GM12878 (cell line): ENCODE data around the gene TMEM229B. TPM values are rescaled to one million over a fixed set of nuclear protein-coding genes. Genes with fewer than 3 reads are reported as not detected.

Experiments used
- ATAC-seq: fragments of 200-7000 bp; cut with Tn5 transposase; 3 replicates; pipeline ENCODE4 v1.9.1; 2020; ENCODE audit warnings: mild to moderate bottlenecking, moderate library complexity
- BruUV-seq: library from RNA; stranded (reverse); fragments of 400-500 nt; replicated peaks from 2 replicates; lab custom pipeline; 2021; lab: Mats Ljungman, UMichigan
- CTCF ChIA-PET: fragments of 300-600 bp; sonication (Branson Sonifier 250); formaldehyde crosslinking; extraction: SDS; loops from one replicate; lab custom pipeline; 2021; ENCODE audit warnings: inconsistent platforms; lab: Yijun Ruan, JAX
- POLR2A ChIA-PET: fragments of 350-600 bp; formaldehyde crosslinking; extraction: SDS; loops from one replicate; lab custom pipeline; 2021; ENCODE audit warnings: inconsistent platforms; lab: Charles Lee
- RAD21 ChIA-PET: fragments of 300-600 bp; sonication (Branson Sonifier 250); formaldehyde crosslinking; loops from one replicate; lab custom pipeline; 2023; ENCODE audit warnings: antibody characterized with exemption; ENCODE audit not compliant: unreplicated experiment; lab: Charles Lee
- SMC1A ChIA-PET: fragments of 300-600 bp; sonication (Branson Sonifier 250); formaldehyde crosslinking; loops from one replicate; lab custom pipeline; 2023; ENCODE audit not compliant: unreplicated experiment, uncharacterized antibody; lab: Charles Lee
- DNase-seq: peaks from one replicate; pipeline ENCODE4 v3.0.0-alpha.2; 2011; ENCODE audit warnings: low read depth, low spot score
- FAIRE-seq: peaks from 3 replicates; lab custom pipeline; 2011; peaks lifted over from hg19 to GRCh38; lab: Jason Lieb, UNC
- H2AFZ ChIP-seq: 2 replicates; pipeline ENCODE4 v1.6.0; 2011; ENCODE audit warnings: low read depth, low read length, control low read depth; ENCODE audit not compliant: control insufficient read depth
- H3K27ac ChIP-seq: 2 replicates; pipeline ENCODE4 v1.5.1; 2011; ENCODE audit warnings: control low read depth; ENCODE audit not compliant: control insufficient read depth, insufficient read depth
- H3K27me3 ChIP-seq, 2 experiments: replicated peaks in 1 of 2; 2 replicates each; pipeline versions ENCODE4 v1.6.0 to v1.6.1; 2011; ENCODE audit warnings: low read length in 1 of 2; ENCODE audit not compliant: control insufficient read depth in 2 of 2, insufficient read depth in 2 of 2
- H3K36me3 ChIP-seq, 2 experiments: 2 replicates each; pipeline ENCODE4 v1.5.1; 2011; ENCODE audit warnings: low read length in 1 of 2; ENCODE audit not compliant: control insufficient read depth in 2 of 2, insufficient read depth in 2 of 2
- H3K4me1 ChIP-seq: 2 replicates; pipeline ENCODE4 v1.6.1; 2011; ENCODE audit warnings: mild to moderate bottlenecking, low read length, moderate library complexity, mixed read lengths; ENCODE audit not compliant: control insufficient read depth, insufficient read depth
- H3K4me2 ChIP-seq: 2 replicates; pipeline ENCODE4 v1.6.0; 2011; ENCODE audit warnings: control low read depth; ENCODE audit not compliant: control insufficient read depth, insufficient read depth
- H3K4me3 ChIP-seq: fragments of 200-600 bp; sonication (generic); 2 replicates; pipeline ENCODE4 v1.5.1; 2016
- H3K79me2 ChIP-seq: 2 replicates; pipeline ENCODE4 v1.6.0; 2011; ENCODE audit warnings: low read length; ENCODE audit not compliant: control insufficient read depth, insufficient read depth
- H3K9ac ChIP-seq: 2 replicates; pipeline ENCODE4 v1.8.0; 2011; ENCODE audit warnings: low read length, control low read depth, mixed read lengths; ENCODE audit not compliant: control insufficient read depth, insufficient read depth
- H3K9me3 ChIP-seq: replicated peaks from 3 replicates; pipeline ENCODE4 v1.5.1; 2011; ENCODE audit warnings: mild to moderate bottlenecking, low read length; ENCODE audit not compliant: control insufficient read depth, insufficient read depth
- H4K20me1 ChIP-seq: 2 replicates; pipeline ENCODE4 v1.6.0; 2011; ENCODE audit not compliant: control insufficient read depth, insufficient read depth
- CBX3 ChIP-seq: fragments of 200-600 bp; sonication (generic); IDR thresholded peaks from 2 replicates; pipeline ENCODE4 v1.6.1; 2016; ENCODE audit warnings: low read depth, borderline replicate concordance
- HCFC1 ChIP-seq: fragments of 150-350 bp; IDR thresholded peaks from 2 replicates; pipeline ENCODE4 v1.6.1; 2014; ENCODE audit warnings: low read length
- MTA2 ChIP-seq: fragments of 450-650 bp; IDR thresholded peaks from 2 replicates; pipeline ENCODE4 v1.6.1; 2016; ENCODE audit warnings: low read depth, mild to moderate bottlenecking, moderate library complexity
- MYC ChIP-seq: IDR thresholded peaks from 2 replicates; pipeline ENCODE4 v1.6.1; 2011; ENCODE audit warnings: mild to moderate bottlenecking, low read length, moderate library complexity, inconsistent platforms; ENCODE audit not compliant: insufficient read depth, insufficient replicate concordance, insufficient read length, severe bottlenecking
- NFYA ChIP-seq: IDR thresholded peaks from 2 replicates; pipeline ENCODE4 v1.6.1; 2011; ENCODE audit warnings: low read depth, mild to moderate bottlenecking, low read length, improper control_type of control experiment, borderline replicate concordance
- NR2C1 ChIP-seq: fragments of 450-650 bp; IDR thresholded peaks from 2 replicates; pipeline ENCODE4 v1.6.1; 2017; ENCODE audit warnings: antibody characterized with exemption, mild to moderate bottlenecking, moderate library complexity
- PAX5 ChIP-seq: IDR thresholded peaks from 2 replicates; pipeline ENCODE4 v1.6.1; 2011; ENCODE audit warnings: low read depth, low read length, borderline replicate concordance
- RCOR1 ChIP-seq: conservative IDR thresholded peaks from 2 replicates; pipeline ENCODE4 v1.6.1; 2012; ENCODE audit warnings: low read depth, low read length, improper control_type of control experiment
- SMARCA5 ChIP-seq: fragments of 450-650 bp; IDR thresholded peaks from 2 replicates; pipeline ENCODE4 v1.6.1; 2017; ENCODE audit warnings: mild to moderate bottlenecking
- SUZ12 ChIP-seq: fragments of 200-600 bp; sonication (generic); IDR thresholded peaks from one replicate; pipeline ENCODE4 v1.6.1; 2018; ENCODE audit warnings: antibody characterized with exemption, mild to moderate bottlenecking; ENCODE audit not compliant: unreplicated experiment
- TAF1 ChIP-seq: IDR thresholded peaks from 2 replicates; pipeline ENCODE4 v1.6.1; 2011; ENCODE audit warnings: mild to moderate bottlenecking, low read depth, low read length, borderline replicate concordance
- WGBS: methylation state at CpG from one replicate; pipeline ENCODE4 v1.1.6; 2016; ENCODE audit warnings: low lambda C conversion rate; ENCODE audit not compliant: insufficient replicate concordance, insufficient coverage; ENCODE audit errors: missing lambda C conversion rate; 5-methylcytosine and 5-hydroxymethylcytosine counted together
- in situ Hi-C: fragments of 300-500 bp; cut with MboI; formaldehyde crosslinking; loops from 9 replicates; pipeline ENCODE4 v1.14.3; 2018; ENCODE audit warnings: mixed read lengths
- intact Hi-C: fragments of 100-400 bp; cut with micrococcal nuclease; formaldehyde crosslinking; loops from one replicate; pipeline ENCODE4 v1.14.2; 2022; ENCODE audit not compliant: unreplicated experiment
- polyA plus RNA-seq, 11 experiments: library from polyadenylated mRNA; depleted of rRNA in 4 of 11; unstranded in 6 of 11; stranded (reverse) in 5 of 11; fragments of >200 nt; fragmentation: Nextera tagmentation in 4 of 11; fragmentation: Illumina TruSeq in 1 of 11; extraction: Ambion mirVana in 4 of 11; extraction: Trizol in 1 of 11; gene quantifications; 1 replicate in 1 of 11; 2 replicates in 10 of 11; pipeline versions ENCODE4 v1.2.1 to v1.2.3, GENCODE V29; 2011 to 2016; ENCODE audit warnings: inconsistent platforms in 2 of 11, missing spikeins in 2 of 11, low read depth in 1 of 11
- total RNA-seq, 4 experiments: library from RNA; depleted of rRNA in 3 of 4; stranded (reverse); fragments of >200 nt in 3 of 4; fragmentation: Illumina TruSeq in 1 of 4; extraction: Trizol in 1 of 4; gene quantifications; 2 replicates each; pipeline versions ENCODE4 v1.2.1 to v1.2.3, GENCODE V29; 2013 to 2021
- TF ChIP-seq, protein P1 (sequence below): IDR thresholded peaks from 2 replicates; pipeline ENCODE4 v1.6.1; 2012; ENCODE audit warnings: low read depth, low read length, improper control_type of control experiment
- TF ChIP-seq, protein P2 (sequence below): IDR thresholded peaks from 2 replicates; pipeline ENCODE4 v1.6.1; 2011; ENCODE audit warnings: low read depth, low read length, improper control_type of control experiment, borderline replicate concordance
- TF ChIP-seq, protein P3 (sequence below): fragments of 450-650 bp; IDR thresholded peaks from 2 replicates; pipeline ENCODE4 v1.6.1; 2018; ENCODE audit warnings: mild to moderate bottlenecking, low read depth, moderate library complexity; ENCODE audit not compliant: partially characterized antibody

TMEM229B gene
- total and polyA plus RNA-seq, 10 of the 15 experiments (the other 5 are each of a cell fraction or from before 2014, with no cell fraction given) = 0.24 to 5.3 (median 1.7) TPM

DNA sequence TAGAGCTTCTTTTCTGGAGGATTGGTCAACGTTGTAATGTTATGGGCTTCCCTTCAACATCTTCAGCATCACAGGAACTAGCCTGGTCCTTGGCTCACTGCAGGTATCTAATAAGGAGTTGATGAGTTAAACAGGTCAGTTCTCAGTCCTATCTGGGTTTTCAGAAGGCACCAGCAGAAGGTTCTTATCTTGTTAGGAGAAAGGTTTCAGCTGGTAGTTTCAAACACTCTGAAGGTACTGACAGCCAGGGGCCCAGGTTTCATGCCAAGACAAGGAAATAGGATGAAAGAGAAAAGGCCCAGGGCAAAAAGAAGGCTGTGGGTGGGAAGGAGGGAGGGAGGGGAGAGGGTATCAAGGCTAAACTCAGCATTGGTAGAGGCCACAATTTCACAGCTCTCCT, 21.4 kb downstream of the TMEM229B start:
- BruUV-seq = no TSS peak
- DNase-seq (no peak), FAIRE-seq (no peak), ATAC-seq (no peak)
- H3K4me1 ChIP-seq = no peaks in the 10 kb centered on the region
- no peaks in the 10 kb centered on the region for H3K27me3 ChIP-seq
- in situ Hi-C loops = no loop called here
- no peak overlapping the region for H3K9ac ChIP-seq
- no peak overlapping the region for H3K4me2 ChIP-seq
- intact Hi-C loops = no loop called here
- TF ChIP-seq NFYA = no peak
- no peak for TF ChIP-seq MTA2
- no peak for TF ChIP-seq SMARCA5
- TF ChIP-seq MYC = no peak
- WGBS = 0% methylated on average over 1 of the region's 1 CpG
- no peaks in the 10 kb centered on the region for H3K36me3 ChIP-seq
- H3K9me3 ChIP-seq = no peaks in the 10 kb centered on the region
- SMC1A ChIA-PET = interaction anchor here (0.9 to 1.3 kb wide), 3 partner anchors 9 to 169 kb away, joined by 3 read pairs; no protein-coding TSS in a partner anchor
- no peak overlapping the region for H2AFZ ChIP-seq
- POLR2A ChIA-PET = no interaction called here
- H3K27ac ChIP-seq = no peak overlapping the region
- H3K4me3 ChIP-seq = no peak overlapping the region
- RAD21 ChIA-PET = no interaction called here
- CTCF ChIA-PET = interaction anchor here (0.6 to 1.8 kb wide), 8 partner anchors 11 to 104 kb away, joined by 3 to 8 read pairs (median 4); partner anchors contain the start of gene TMEM229B
- no peaks in the 10 kb centered on the region for H4K20me1 ChIP-seq
- no peaks in the 10 kb centered on the region for H3K79me2 ChIP-seq

DNA sequence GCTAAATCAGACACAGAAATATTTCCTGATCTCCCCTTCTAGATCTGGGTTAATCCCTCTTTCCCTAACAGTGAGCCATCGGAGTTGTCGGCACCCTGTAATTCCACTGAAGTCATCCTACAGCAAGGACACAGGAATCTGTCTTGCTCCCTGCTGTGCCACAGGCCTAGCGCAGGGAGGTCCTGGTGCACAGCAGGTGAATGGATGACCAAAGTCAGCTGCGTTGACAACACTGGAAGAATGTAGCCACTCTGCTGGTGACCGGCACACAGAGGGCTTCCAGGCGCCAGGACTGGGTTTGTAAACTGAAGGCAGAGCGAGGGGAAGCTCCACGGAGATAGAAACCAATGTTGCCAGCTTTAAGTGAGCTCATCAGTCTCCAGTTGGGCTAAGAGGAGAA, 23.6 kb downstream of the TMEM229B start:
- RAD21 ChIA-PET = no interaction called here
- intact Hi-C loops (no loop called here), in situ Hi-C loops (no loop called here)
- POLR2A ChIA-PET = no interaction called here
- no peak overlapping the region for H3K9ac ChIP-seq
- ATAC-seq (no peak), DNase-seq (no peak), FAIRE-seq (no peak)
- H3K4me2 ChIP-seq = no peak overlapping the region
- H3K4me3 ChIP-seq = no peak overlapping the region
- WGBS = 75% methylated on average over 8 of the region's 8 CpGs
- BruUV-seq = no TSS peak
- H3K79me2 ChIP-seq = no peaks in the 10 kb centered on the region
- H3K36me3 ChIP-seq = no peaks in the 10 kb centered on the region
- no peak overlapping the region for H3K27ac ChIP-seq
- CTCF ChIA-PET = interaction anchor here (0.9 kb wide), 1 partner anchor 106 kb away, joined by 3 read pairs; no protein-coding TSS in a partner anchor
- no peak overlapping the region for H2AFZ ChIP-seq
- no peaks in the 10 kb centered on the region for H4K20me1 ChIP-seq
- H3K27me3 ChIP-seq = no peaks in the 10 kb centered on the region
- SMC1A ChIA-PET = no interaction called here
- H3K4me1 ChIP-seq = no peaks in the 10 kb centered on the region
- no peaks in the 10 kb centered on the region for H3K9me3 ChIP-seq
- TF ChIP-seq RCOR1 (no peak), CBX3 (no peak), SUZ12 (no peak), TAF1 (no peak), PAX5 (no peak), NR2C1 (no peak), HCFC1 (no peak)
- TF ChIP-seq, protein P1, sequence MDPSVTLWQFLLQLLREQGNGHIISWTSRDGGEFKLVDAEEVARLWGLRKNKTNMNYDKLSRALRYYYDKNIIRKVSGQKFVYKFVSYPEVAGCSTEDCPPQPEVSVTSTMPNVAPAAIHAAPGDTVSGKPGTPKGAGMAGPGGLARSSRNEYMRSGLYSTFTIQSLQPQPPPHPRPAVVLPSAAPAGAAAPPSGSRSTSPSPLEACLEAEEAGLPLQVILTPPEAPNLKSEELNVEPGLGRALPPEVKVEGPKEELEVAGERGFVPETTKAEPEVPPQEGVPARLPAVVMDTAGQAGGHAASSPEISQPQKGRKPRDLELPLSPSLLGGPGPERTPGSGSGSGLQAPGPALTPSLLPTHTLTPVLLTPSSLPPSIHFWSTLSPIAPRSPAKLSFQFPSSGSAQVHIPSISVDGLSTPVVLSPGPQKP = no peak
- TF ChIP-seq, protein P2, sequence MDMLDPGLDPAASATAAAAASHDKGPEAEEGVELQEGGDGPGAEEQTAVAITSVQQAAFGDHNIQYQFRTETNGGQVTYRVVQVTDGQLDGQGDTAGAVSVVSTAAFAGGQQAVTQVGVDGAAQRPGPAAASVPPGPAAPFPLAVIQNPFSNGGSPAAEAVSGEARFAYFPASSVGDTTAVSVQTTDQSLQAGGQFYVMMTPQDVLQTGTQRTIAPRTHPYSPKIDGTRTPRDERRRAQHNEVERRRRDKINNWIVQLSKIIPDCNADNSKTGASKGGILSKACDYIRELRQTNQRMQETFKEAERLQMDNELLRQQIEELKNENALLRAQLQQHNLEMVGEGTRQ = no peak
- TF ChIP-seq, protein P3, sequence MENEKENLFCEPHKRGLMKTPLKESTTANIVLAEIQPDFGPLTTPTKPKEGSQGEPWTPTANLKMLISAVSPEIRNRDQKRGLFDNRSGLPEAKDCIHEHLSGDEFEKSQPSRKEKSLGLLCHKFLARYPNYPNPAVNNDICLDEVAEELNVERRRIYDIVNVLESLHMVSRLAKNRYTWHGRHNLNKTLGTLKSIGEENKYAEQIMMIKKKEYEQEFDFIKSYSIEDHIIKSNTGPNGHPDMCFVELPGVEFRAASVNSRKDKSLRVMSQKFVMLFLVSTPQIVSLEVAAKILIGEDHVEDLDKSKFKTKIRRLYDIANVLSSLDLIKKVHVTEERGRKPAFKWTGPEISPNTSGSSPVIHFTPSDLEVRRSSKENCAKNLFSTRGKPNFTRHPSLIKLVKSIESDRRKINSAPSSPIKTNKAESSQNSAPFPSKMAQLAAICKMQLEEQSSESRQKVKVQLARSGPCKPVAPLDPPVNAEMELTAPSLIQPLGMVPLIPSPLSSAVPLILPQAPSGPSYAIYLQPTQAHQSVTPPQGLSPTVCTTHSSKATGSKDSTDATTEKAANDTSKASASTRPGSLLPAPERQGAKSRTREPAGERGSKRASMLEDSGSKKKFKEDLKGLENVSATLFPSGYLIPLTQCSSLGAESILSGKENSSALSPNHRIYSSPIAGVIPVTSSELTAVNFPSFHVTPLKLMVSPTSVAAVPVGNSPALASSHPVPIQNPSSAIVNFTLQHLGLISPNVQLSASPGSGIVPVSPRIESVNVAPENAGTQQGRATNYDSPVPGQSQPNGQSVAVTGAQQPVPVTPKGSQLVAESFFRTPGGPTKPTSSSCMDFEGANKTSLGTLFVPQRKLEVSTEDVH = no peak
